Natural killer cell (primary cell): ENCODE data around the gene MPPED1. TPM values are rescaled to one million over a fixed set of nuclear protein-coding genes. Genes with fewer than 3 reads are reported as not detected.
A peak's percentile ranks its signal among the peaks of the same experiment; 100 is the strongest.

Experiments used
- ATAC-seq, 3 donors: fragments of 150-1000 bp in 2 of 3; fragments of 200-7000 bp in 1 of 3; cut with Tn5 transposase; 1 replicate in 1 of 3; 2 replicates in 2 of 3; pipeline ENCODE4 v1.10.0; 2021; ENCODE audit warnings: mild to moderate bottlenecking in 2 of 3, moderate library complexity in 2 of 3
- DNase-seq, 2 donors: peaks; one replicate each; pipeline versions ENCODE4 v3.0.0 to v3.0.0-alpha.2; 2013 to 2021; ENCODE audit warnings: mixed read lengths in 1 of 2
- H3K27ac ChIP-seq: one replicate; pipeline ENCODE4 v1.5.1; 2013; ENCODE audit warnings: mild to moderate bottlenecking, low read length
- H3K27me3 ChIP-seq: one replicate; pipeline ENCODE4 v1.6.1; 2013; ENCODE audit warnings: low read length; ENCODE audit not compliant: control insufficient read depth, insufficient read depth
- H3K36me3 ChIP-seq: one replicate; pipeline ENCODE4 v1.6.1; 2013; ENCODE audit warnings: low read length; ENCODE audit not compliant: control insufficient read depth, insufficient read depth
- H3K4me1 ChIP-seq: one replicate; pipeline ENCODE4 v1.6.1; 2013; ENCODE audit warnings: low read length; ENCODE audit not compliant: control insufficient read depth, insufficient read depth
- H3K4me3 ChIP-seq: one replicate; pipeline ENCODE4 v1.5.1; 2013; ENCODE audit warnings: low read length
- H3K9me3 ChIP-seq: one replicate; pipeline ENCODE4 v1.6.1; 2013; ENCODE audit warnings: low read length; ENCODE audit not compliant: control insufficient read depth, insufficient read depth
- H3K27ac Mint-ChIP-seq, 2 donors: one replicate each; pipeline ENCODE4 v1.8.0; 2022; ENCODE audit warnings: mild to moderate bottlenecking in 2 of 2, mixed read lengths in 2 of 2, moderate library complexity in 1 of 2
- H3K27me3 Mint-ChIP-seq, 2 donors: one replicate each; pipeline ENCODE4 v1.8.0; 2022; ENCODE audit warnings: low read depth in 2 of 2, mixed read lengths in 2 of 2
- H3K36me3 Mint-ChIP-seq: one replicate; pipeline ENCODE4 v1.8.0; 2022; ENCODE audit warnings: mixed read lengths
- H3K4me1 Mint-ChIP-seq, 2 donors: one replicate each; pipeline ENCODE4 v1.8.0; 2022; ENCODE audit warnings: mixed read lengths in 2 of 2
- H3K4me3 Mint-ChIP-seq: one replicate; pipeline ENCODE4 v1.8.0; 2022; ENCODE audit warnings: mild to moderate bottlenecking, moderate library complexity, mixed read lengths
- H3K9me3 Mint-ChIP-seq, 2 donors: one replicate each; pipeline ENCODE4 v1.8.0; 2022; ENCODE audit warnings: mixed read lengths in 2 of 2
- CTCF ChIP-seq: fragments of 200-600 bp; IDR thresholded peaks from one replicate; pipeline ENCODE4 v1.8.0; 2022; ENCODE audit warnings: antibody characterized with exemption
- WGBS: methylation state at CpG from one replicate; pipeline ENCODE4 v1.1.7; 2013; ENCODE audit warnings: missing lambda C conversion rate; ENCODE audit not compliant: insufficient coverage; 5-methylcytosine and 5-hydroxymethylcytosine counted together
- intact Hi-C: fragments of 100-400 bp; cut with micrococcal nuclease; formaldehyde crosslinking; loops from one replicate; pipeline ENCODE4 v1.14.2; 2022
- total RNA-seq, 4 donors: library from RNA; stranded (reverse); fragments of 120-200 nt in 1 of 4; gene quantifications; one replicate each; pipeline versions ENCODE4 v1.2.3 to v1.2.4, GENCODE V29; 2013 to 2022

The MPPED1 gene
- total RNA-seq, 3 donors from 2014 or later (not counting 1 experiment from before 2014, with no cell fraction given): not detected

DNA sequence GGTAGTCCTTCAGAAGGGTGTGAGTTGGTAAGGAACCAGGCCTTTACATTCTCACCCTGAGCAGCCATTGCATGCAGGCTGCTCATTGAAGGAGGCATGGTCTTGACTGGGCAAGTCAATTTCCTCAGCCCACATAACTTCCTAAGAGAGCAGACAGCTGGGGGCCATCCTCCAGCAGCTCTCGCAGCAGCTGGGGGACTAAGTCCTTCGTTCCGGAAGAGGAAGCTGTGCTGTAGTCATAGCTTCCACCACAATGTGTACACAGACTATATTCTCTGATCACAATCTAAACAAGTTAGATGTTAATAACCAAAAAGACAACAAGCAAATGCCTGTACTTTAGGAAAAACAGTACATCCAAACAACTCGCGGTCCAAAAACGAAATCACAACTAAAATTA lies 30.1 kb upstream of the MPPED1 start:
- WGBS: 11% methylated on average over 3 of the region's 6 CpGs
- H3K36me3 ChIP-seq: no peaks in the 10 kb centered on the region
- no peak for TF ChIP-seq CTCF
- H3K4me3 Mint-ChIP-seq: no peak overlapping the region
- no peak overlapping the region for H3K4me3 ChIP-seq
- peaks cover 0 to under 1% of the 10 kb centered on the region in 2 donors for H3K9me3 Mint-ChIP-seq
- intact Hi-C loops: no loop called here
- H3K27ac ChIP-seq: no peak overlapping the region
- H3K27ac Mint-ChIP-seq: no peak overlapping the region
- peaks cover 36% of the 10 kb centered on the region for H3K4me1 ChIP-seq
- no peaks in the 10 kb centered on the region for H3K9me3 ChIP-seq
- H3K27me3 ChIP-seq: peaks cover 23% of the 10 kb centered on the region
- peaks cover 67 to 98% of the 10 kb centered on the region in 2 donors for H3K27me3 Mint-ChIP-seq
- H3K4me1 Mint-ChIP-seq: peaks cover 23 to 27% of the 10 kb centered on the region in 2 donors
- DNase-seq: peak in 1 of 2 donors; percentile 50
- no peaks in the 10 kb centered on the region for H3K36me3 Mint-ChIP-seq
- ATAC-seq: no peak

DNA sequence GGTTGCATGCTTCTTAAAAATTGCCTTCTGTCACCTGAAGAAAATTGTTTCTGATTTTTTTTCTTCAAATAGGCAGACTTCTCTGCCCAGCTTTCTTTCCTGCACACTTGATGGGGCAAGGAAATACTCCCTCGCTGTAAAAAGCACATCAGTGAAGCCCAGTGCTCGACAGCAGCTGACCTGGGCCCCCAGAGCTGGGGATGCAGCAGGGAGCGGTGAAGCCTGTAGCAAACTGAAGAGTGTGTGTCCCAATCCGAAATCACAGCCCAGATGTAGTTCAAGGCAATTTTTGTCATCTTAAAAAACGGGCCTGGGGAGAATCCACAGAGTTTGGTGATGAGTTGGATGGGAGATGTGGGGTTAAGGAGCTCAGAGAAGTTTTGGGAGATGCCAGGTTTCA lies 27.0 kb upstream of the MPPED1 start:
- Histone ChIP-seq H3K9me3 (no peaks in the 10 kb centered on the region), H3K4me3 (no peak overlapping the region), H3K27ac (no peak overlapping the region), H3K27me3 (peaks cover 18% of the 10 kb centered on the region), H3K4me1 (peaks cover 12% of the 10 kb centered on the region), H3K36me3 (no peaks in the 10 kb centered on the region)
- no peak overlapping the region for H3K27ac Mint-ChIP-seq
- intact Hi-C loops: loop anchor here (1.0 to 5.0 kb wide), 4 partner anchors 38 to 1242 kb away; no protein-coding TSS in a partner anchor
- TF ChIP-seq CTCF: no peak
- no peak for ATAC-seq
- peaks cover 46 to 78% of the 10 kb centered on the region in 2 donors for H3K27me3 Mint-ChIP-seq
- no peaks in the 10 kb centered on the region for H3K36me3 Mint-ChIP-seq
- H3K4me3 Mint-ChIP-seq: no peak overlapping the region
- H3K9me3 Mint-ChIP-seq: no peaks in the 10 kb centered on the region
- H3K4me1 Mint-ChIP-seq: peaks cover 0 to 6% of the 10 kb centered on the region in 2 donors
- no peak for DNase-seq
- 72% methylated on average over 5 of the region's 5 CpGs for WGBS

- Histone ChIP-seq H3K27me3 (peaks cover 13% of the 10 kb centered on the region), H3K4me3 (no peak overlapping the region), H3K36me3 (no peaks in the 10 kb centered on the region), H3K27ac (no peak overlapping the region), H3K9me3 (no peaks in the 10 kb centered on the region), H3K4me1 (peaks cover 12% of the 10 kb centered on the region)
- Mint-ChIP-seq H3K36me3 (no peaks in the 10 kb centered on the region), H3K4me1 (peaks cover 0 to 6% of the 10 kb centered on the region in 2 donors), H3K4me3 (no peak overlapping the region), H3K9me3 (no peaks in the 10 kb centered on the region), H3K27ac (no peak overlapping the region), H3K27me3 (peaks cover 35 to 66% of the 10 kb centered on the region in 2 donors)
- intact Hi-C loops: loop anchor here (1.0 to 5.0 kb wide), 4 partner anchors 39 to 1241 kb away; no protein-coding TSS in a partner anchor
- WGBS: 11% methylated on average over 20 of the region's 20 CpGs
- ATAC-seq (peak; percentile 87 to 94 (median 92)), DNase-seq (peak; percentile 73 to 86)
- peak; percentile 84 for TF ChIP-seq CTCF
Observed at GRCh38 chr22:43385770-43386641, 25.8 kb upstream of the MPPED1 start.
